Vagina (tissue), 2 donors: Measurements from ENCODE around the gene IFT122.

Source experiments
- POLR2A ChIP-seq, 2 donors: fragments of 450-650 bp; IDR thresholded peaks; one replicate each; pipeline ENCODE4 v1.6.1; 2017; ENCODE audit warnings: antibody characterized with exemption in 2 of 2, mild to moderate bottlenecking in 2 of 2, moderate library complexity in 2 of 2
- TF ChIP-seq, protein P1 (sequence below), 3 experiments: fragments of 450-650 bp in 2 of 3; fragments of 200-600 bp in 1 of 3; sonication (generic) in 1 of 3; IDR thresholded peaks; one replicate each; pipeline ENCODE4 v1.5.1; 2017 to 2019; ENCODE audit warnings: antibody characterized with exemption in 3 of 3, mild to moderate bottlenecking in 2 of 3, moderate library complexity in 2 of 3

DNA sequence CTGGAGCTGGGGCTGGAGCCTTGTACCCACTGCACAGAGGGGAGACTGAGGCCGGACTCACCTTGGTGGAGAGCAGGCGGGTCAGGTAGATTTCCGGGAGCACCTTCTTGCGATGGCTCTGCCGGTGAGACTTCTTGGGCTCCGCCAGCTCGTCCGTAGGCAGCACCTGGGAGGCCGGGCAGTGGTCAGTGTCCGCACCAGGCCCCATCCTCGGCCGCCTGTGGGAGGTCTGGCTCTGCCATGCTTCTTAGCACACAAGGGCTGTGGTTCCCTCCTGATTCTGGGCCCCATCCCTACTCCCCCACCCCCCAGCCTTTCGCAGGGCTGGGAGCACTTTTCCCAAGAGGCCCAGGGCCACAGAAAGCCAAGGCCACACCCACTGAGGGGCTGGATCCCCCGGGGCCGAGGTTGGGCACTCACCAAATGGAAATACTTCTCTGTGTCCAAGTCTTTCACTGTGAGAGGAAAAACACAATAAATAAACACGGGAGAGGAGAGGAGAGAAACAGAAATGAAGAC is 120.3 kb downstream of the IFT122 start:
- TF ChIP-seq, protein P1, sequence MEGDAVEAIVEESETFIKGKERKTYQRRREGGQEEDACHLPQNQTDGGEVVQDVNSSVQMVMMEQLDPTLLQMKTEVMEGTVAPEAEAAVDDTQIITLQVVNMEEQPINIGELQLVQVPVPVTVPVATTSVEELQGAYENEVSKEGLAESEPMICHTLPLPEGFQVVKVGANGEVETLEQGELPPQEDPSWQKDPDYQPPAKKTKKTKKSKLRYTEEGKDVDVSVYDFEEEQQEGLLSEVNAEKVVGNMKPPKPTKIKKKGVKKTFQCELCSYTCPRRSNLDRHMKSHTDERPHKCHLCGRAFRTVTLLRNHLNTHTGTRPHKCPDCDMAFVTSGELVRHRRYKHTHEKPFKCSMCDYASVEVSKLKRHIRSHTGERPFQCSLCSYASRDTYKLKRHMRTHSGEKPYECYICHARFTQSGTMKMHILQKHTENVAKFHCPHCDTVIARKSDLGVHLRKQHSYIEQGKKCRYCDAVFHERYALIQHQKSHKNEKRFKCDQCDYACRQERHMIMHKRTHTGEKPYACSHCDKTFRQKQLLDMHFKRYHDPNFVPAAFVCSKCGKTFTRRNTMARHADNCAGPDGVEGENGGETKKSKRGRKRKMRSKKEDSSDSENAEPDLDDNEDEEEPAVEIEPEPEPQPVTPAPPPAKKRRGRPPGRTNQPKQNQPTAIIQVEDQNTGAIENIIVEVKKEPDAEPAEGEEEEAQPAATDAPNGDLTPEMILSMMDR (IDR thresholded peaks at IDR 0.05), result no peak
- TF ChIP-seq POLR2A (IDR thresholded peaks at IDR 0.05), result no peak
